Liver (tissue), 3 donors: ENCODE results near the gene DDX20.

Source experiments
- FOXA1 ChIP-seq: IDR thresholded peaks from 2 replicates; pipeline ENCODE4 v1.6.1; 2016; ENCODE audit warnings: antibody characterized with exemption
- GABPA ChIP-seq, 2 donors: IDR thresholded peaks in 1 of 2; conservative IDR thresholded peaks in 1 of 2; 2 replicates each; pipeline ENCODE4 v1.6.1; 2016; ENCODE audit warnings: antibody characterized with exemption in 2 of 2, mild to moderate bottlenecking in 1 of 2, moderate library complexity in 1 of 2
- MAX ChIP-seq: IDR thresholded peaks from 2 replicates; pipeline ENCODE4 v1.6.1; 2016; ENCODE audit warnings: antibody characterized with exemption
- RAD21 ChIP-seq, 2 donors: IDR thresholded peaks; 2 replicates each; pipeline ENCODE4 v1.6.1; 2016; ENCODE audit warnings: antibody characterized with exemption in 2 of 2, mild to moderate bottlenecking in 2 of 2
- RXRA ChIP-seq, 2 donors: IDR thresholded peaks; 2 replicates each; pipeline ENCODE4 v1.6.1; 2017 to 2018; ENCODE audit warnings: antibody characterized with exemption in 2 of 2, mild to moderate bottlenecking in 1 of 2
- SP1 ChIP-seq: IDR thresholded peaks from 2 replicates; pipeline ENCODE4 v1.6.1; 2018; ENCODE audit warnings: antibody characterized with exemption, mild to moderate bottlenecking
- TAF1 ChIP-seq: conservative IDR thresholded peaks from 2 replicates; pipeline ENCODE4 v1.6.1; 2016; ENCODE audit warnings: antibody characterized with exemption, mild to moderate bottlenecking
- YY1 ChIP-seq: IDR thresholded peaks from 2 replicates; pipeline ENCODE4 v1.6.1; 2016; ENCODE audit warnings: antibody characterized with exemption, mild to moderate bottlenecking
- TF ChIP-seq, protein P1 (sequence below): fragments of 150-350 bp; IDR thresholded peaks from 2 replicates; pipeline ENCODE4 v1.5.1; 2017; ENCODE audit warnings: improper control_type of control experiment, low read depth, low read length; ENCODE audit not compliant: missing input control
- TF ChIP-seq, protein P2 (sequence below): IDR thresholded peaks from 2 replicates; pipeline ENCODE4 v1.6.1; 2016; ENCODE audit warnings: antibody characterized with exemption
- donor health status: healthy.
- donor health status: healthy.

- TF ChIP-seq, protein P1, sequence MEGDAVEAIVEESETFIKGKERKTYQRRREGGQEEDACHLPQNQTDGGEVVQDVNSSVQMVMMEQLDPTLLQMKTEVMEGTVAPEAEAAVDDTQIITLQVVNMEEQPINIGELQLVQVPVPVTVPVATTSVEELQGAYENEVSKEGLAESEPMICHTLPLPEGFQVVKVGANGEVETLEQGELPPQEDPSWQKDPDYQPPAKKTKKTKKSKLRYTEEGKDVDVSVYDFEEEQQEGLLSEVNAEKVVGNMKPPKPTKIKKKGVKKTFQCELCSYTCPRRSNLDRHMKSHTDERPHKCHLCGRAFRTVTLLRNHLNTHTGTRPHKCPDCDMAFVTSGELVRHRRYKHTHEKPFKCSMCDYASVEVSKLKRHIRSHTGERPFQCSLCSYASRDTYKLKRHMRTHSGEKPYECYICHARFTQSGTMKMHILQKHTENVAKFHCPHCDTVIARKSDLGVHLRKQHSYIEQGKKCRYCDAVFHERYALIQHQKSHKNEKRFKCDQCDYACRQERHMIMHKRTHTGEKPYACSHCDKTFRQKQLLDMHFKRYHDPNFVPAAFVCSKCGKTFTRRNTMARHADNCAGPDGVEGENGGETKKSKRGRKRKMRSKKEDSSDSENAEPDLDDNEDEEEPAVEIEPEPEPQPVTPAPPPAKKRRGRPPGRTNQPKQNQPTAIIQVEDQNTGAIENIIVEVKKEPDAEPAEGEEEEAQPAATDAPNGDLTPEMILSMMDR, result no peak
- peak in 1 of 2 donors; percentile 9 for TF ChIP-seq RXRA (IDR thresholded peaks at IDR 0.05)
- TF ChIP-seq MAX, result no peak
- no peak for TF ChIP-seq GABPA (IDR thresholded peaks at IDR 0.05 in 1 of 2, conservative IDR thresholded peaks at IDR 0.05 in 1 of 2)
- no peak for TF ChIP-seq TAF1
- no peak for TF ChIP-seq RAD21 (IDR thresholded peaks at IDR 0.05)
- no peak for TF ChIP-seq SP1
- TF ChIP-seq, protein P2, sequence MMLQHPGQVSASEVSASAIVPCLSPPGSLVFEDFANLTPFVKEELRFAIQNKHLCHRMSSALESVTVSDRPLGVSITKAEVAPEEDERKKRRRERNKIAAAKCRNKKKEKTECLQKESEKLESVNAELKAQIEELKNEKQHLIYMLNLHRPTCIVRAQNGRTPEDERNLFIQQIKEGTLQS, result no peak
- no peak for TF ChIP-seq YY1
- TF ChIP-seq FOXA1, result no peak
Observed at GRCh38 chr1:111792249-111792648, 36.5 kb downstream of the DDX20 start.
